Measurements from ENCODE around the gene ALDH3A2. TPM values are rescaled to one million over a fixed set of nuclear protein-coding genes. Genes with fewer than 3 reads are reported as not detected.

Gene ALDH3A2
- total RNA-seq, 3 donors from 2014 or later = 123 to 141 (median 137) TPM

DNA sequence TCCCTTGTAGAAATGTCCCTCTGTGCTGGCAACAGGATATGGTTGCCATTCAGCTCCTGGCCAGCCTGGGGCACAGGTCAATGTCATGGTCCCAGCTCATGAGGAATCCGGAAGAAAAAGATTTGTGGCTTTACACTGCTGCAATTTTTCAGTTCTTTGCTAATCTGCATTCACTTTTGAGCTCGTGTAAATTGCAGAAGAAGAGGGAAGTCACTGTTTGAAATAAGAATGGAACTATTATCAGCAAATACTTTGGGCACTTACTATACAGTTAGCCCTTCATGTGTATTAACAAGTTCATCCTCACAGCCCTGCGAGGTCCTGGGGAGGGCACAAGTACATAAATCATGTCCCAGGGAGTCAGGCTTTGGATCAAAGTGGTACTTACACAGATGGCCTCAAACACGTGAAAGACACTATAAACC, 53.7 kb downstream of the ALDH3A2 start:
- no peak overlapping the region for H3K27ac ChIP-seq
- no peaks in the 10 kb centered on the region for H3K4me1 ChIP-seq
- intact Hi-C loops (cut with DNase I; ENCODE audit: low total_unique reads) = no loop called here
- H3K4me3 ChIP-seq = no peak overlapping the region
- peak in 1 of 2 donors; percentile 14 for DNase-seq (ENCODE audit: low spot score in 2 of 2)
- H3K9me3 ChIP-seq = no peaks in the 10 kb centered on the region
- H3K36me3 ChIP-seq = no peaks in the 10 kb centered on the region
- no peaks in the 10 kb centered on the region for H3K27me3 ChIP-seq
- TF ChIP-seq POLR2A (IDR thresholded peaks at IDR 0.05) = no peak
- TF ChIP-seq, protein P1, sequence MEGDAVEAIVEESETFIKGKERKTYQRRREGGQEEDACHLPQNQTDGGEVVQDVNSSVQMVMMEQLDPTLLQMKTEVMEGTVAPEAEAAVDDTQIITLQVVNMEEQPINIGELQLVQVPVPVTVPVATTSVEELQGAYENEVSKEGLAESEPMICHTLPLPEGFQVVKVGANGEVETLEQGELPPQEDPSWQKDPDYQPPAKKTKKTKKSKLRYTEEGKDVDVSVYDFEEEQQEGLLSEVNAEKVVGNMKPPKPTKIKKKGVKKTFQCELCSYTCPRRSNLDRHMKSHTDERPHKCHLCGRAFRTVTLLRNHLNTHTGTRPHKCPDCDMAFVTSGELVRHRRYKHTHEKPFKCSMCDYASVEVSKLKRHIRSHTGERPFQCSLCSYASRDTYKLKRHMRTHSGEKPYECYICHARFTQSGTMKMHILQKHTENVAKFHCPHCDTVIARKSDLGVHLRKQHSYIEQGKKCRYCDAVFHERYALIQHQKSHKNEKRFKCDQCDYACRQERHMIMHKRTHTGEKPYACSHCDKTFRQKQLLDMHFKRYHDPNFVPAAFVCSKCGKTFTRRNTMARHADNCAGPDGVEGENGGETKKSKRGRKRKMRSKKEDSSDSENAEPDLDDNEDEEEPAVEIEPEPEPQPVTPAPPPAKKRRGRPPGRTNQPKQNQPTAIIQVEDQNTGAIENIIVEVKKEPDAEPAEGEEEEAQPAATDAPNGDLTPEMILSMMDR (IDR thresholded peaks at IDR 0.05) = no peak
- TF ChIP-seq POLR2AphosphoS5 (IDR thresholded peaks at IDR 0.05) = no peak

DNA sequence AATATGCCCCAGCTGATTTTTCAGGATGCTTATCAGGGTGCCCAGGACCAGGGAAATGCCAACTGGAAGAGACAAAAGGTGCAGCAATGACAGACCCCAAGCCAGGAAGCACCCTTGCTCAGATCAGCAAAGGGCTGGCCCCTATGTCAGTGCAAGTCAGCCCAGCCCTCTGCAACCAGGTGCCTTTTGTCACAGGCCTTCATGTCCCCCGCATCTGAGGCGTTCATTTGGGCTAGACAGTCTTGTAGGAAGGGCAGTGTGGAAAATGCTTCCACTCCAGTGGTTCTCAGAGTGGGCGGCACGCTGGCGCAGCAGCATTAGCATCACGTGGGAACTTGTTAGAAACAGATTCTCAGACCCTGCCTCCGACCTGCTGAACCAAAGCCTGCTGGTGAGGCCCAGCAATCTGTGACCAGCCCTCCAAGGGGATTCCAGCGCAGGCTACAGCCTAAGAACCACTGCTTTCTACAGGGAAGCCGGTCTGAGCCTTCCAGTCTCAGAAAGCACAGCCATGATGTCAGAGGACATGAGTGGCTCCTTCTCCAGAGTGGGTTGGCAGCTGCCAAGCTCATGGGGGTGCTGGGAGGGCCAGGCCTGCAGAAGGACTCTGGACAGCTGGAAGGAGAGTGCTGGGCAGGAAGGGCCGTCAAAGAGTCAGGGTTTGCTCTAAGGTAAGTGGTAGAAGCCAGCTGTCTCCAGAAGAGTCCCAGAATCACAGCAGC, 54.7 kb downstream of the ALDH3A2 start:
- peak overlapping the region; percentile 36 to 63 for H3K27ac ChIP-seq
- no peaks in the 10 kb centered on the region for H3K36me3 ChIP-seq
- H3K4me1 ChIP-seq = no peaks in the 10 kb centered on the region
- no peak for TF ChIP-seq POLR2AphosphoS5 (IDR thresholded peaks at IDR 0.05)
- TF ChIP-seq, protein P1 (IDR thresholded peaks at IDR 0.05) = no peak
- no peak for TF ChIP-seq POLR2A (IDR thresholded peaks at IDR 0.05)
- peak in 1 of 2 donors; percentile 13 for DNase-seq (ENCODE audit: low spot score in 2 of 2)
- H3K27me3 ChIP-seq = no peaks in the 10 kb centered on the region
- intact Hi-C loops (cut with DNase I; ENCODE audit: low total_unique reads) = no loop called here
- no peak overlapping the region for H3K4me3 ChIP-seq
- H3K9me3 ChIP-seq = no peaks in the 10 kb centered on the region

DNA sequence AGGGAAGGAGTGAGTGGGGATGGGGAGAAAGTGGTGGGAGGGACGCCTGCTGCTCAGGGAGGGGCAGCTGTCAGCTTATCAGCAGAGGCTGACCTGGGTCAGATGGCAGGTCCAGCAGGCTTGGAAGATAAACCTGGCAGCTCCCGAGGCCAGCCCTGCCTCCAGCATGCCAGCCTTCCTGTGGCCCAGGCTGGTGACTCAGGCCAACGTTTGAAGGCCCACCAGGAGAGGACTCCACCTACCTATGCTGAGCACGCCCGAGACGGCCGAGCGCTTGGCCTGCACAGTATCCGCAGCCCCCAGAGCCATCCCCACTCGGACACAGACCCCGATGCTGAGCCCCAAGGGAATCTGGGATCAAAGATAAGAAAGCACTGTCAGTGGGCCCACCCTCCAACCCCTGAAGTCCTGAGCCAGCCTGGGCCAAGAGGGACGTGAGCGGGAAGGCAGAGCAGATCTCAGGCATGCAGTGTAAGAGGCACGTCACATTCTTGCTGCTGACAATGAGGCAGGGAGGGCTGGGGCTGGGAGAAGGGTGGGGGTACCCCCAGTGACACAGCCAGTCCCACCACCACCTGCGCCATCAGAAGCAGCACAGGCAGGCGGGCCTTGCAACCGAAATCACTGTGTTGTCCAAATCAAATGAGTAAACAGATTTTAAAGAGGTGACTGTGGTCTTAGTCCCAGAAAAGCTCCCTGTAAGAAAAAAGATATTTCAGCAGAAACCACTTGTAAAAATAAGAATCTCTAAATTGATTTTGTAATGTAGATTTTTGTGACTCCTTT, 55.5 kb downstream of the ALDH3A2 start:
- DNase-seq (ENCODE audit: low spot score in 2 of 2) = peak in 1 of 2 donors; percentile 16

DNA sequence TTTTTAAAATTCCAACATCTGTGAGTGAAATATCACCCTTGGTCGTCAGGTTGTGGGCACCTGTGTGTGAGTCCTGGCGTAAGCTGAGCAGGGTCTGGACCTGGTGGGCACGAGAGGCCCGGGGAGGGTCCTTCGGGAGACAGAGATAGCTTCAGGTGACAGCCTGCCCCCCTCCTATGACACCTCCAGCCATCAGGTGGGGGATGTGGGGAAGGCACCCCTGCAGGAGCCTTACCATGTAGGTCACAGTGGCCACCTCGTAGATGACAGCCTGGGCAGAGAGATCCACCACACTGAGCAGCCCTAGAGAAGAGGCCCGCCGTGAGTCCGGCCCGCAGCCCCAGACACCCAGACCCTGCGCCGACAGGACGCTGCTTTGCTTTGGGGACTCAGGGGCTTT, 56.6 kb downstream of the ALDH3A2 start:
- H3K4me1 ChIP-seq = no peaks in the 10 kb centered on the region
- H3K27ac ChIP-seq = peak overlapping the region in 1 of 2 donors; percentile 70
- DNase-seq (ENCODE audit: low spot score in 2 of 2) = peak in 1 of 2 donors; percentile 16
- intact Hi-C loops (cut with DNase I; ENCODE audit: low total_unique reads) = no loop called here
- no peaks in the 10 kb centered on the region for H3K36me3 ChIP-seq
- no peak overlapping the region for H3K4me3 ChIP-seq
- TF ChIP-seq POLR2A (IDR thresholded peaks at IDR 0.05) = no peak
- TF ChIP-seq, protein P1 (IDR thresholded peaks at IDR 0.05) = no peak
- no peak for TF ChIP-seq POLR2AphosphoS5 (IDR thresholded peaks at IDR 0.05)
- H3K9me3 ChIP-seq = no peaks in the 10 kb centered on the region
- no peaks in the 10 kb centered on the region for H3K27me3 ChIP-seq

More for the DNA sequence above, 55.5 kb downstream of the ALDH3A2 start:
- no peaks in the 10 kb centered on the region for H3K36me3 ChIP-seq
- intact Hi-C loops (cut with DNase I; ENCODE audit: low total_unique reads) = no loop called here
- no peaks in the 10 kb centered on the region for H3K4me1 ChIP-seq
- TF ChIP-seq POLR2AphosphoS5 (IDR thresholded peaks at IDR 0.05) = no peak
- H3K27me3 ChIP-seq = no peaks in the 10 kb centered on the region
- peak overlapping the region; percentile 36 to 63 for H3K27ac ChIP-seq
- no peaks in the 10 kb centered on the region for H3K9me3 ChIP-seq
- H3K4me3 ChIP-seq = no peak overlapping the region

DNA sequence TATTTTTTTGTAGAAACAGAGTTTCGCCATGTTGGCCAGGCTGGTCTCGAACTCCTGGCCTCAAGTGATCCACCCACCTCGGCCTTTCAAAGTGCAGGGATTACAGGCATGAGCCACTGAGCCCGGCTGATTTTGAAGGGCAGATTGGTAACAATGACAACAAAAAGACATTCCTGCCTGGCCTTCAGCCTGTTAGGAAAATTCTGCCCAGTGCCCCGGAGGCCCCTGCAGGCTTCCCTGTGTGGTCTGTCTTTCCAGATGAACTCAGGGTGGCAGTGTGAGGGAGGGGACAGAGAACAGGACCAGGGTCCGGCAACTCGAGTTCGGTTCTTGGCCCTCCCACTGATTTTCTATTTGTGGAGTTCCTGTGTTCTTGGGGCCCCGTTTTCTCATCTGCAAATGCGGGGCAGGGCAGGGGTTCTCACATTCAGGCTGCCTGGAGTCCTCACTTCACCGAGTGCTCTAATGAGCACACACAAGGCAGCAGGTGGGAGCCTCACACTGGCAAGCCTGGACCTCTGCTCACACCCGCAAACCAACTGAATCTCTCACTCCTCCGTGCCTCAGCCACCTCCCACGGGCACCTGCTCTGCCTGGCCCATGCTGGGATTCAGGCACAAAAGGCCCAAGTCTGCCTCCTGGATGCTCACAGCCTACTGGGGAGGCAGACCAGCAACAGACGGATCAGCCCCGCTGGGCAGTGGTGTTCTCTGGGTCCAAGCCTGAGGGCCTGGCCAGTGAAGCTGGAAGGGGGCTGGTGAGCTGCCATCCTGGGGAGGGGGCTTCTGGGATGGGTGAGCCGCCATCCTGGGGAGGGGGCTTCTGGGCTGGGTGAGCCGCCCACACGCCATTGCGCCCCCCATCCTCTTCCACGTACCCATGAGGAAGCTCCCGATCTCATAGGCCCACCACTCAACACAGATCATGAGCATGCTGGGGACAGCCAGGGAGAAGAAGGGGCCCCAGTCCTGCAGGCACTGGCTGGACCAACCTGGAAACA, 57.5 kb downstream of the ALDH3A2 start:
- peak in 1 of 2 donors; percentile 18 for DNase-seq (ENCODE audit: low spot score in 2 of 2)
- Histone ChIP-seq H3K9me3 (no peaks in the 10 kb centered on the region), H3K27me3 (no peaks in the 10 kb centered on the region), H3K27ac (peak overlapping the region; percentile 69 to 70), H3K4me1 (no peaks in the 10 kb centered on the region), H3K36me3 (no peaks in the 10 kb centered on the region), H3K4me3 (no peak overlapping the region)
- intact Hi-C loops (cut with DNase I; ENCODE audit: low total_unique reads) = no loop called here
- TF ChIP-seq, protein P1 (IDR thresholded peaks at IDR 0.05) = no peak
- no peak for TF ChIP-seq POLR2AphosphoS5 (IDR thresholded peaks at IDR 0.05)
- TF ChIP-seq POLR2A (IDR thresholded peaks at IDR 0.05) = no peak
